ENCODE measurements around the gene SLC26A6.

Gene SLC26A6, protein sequence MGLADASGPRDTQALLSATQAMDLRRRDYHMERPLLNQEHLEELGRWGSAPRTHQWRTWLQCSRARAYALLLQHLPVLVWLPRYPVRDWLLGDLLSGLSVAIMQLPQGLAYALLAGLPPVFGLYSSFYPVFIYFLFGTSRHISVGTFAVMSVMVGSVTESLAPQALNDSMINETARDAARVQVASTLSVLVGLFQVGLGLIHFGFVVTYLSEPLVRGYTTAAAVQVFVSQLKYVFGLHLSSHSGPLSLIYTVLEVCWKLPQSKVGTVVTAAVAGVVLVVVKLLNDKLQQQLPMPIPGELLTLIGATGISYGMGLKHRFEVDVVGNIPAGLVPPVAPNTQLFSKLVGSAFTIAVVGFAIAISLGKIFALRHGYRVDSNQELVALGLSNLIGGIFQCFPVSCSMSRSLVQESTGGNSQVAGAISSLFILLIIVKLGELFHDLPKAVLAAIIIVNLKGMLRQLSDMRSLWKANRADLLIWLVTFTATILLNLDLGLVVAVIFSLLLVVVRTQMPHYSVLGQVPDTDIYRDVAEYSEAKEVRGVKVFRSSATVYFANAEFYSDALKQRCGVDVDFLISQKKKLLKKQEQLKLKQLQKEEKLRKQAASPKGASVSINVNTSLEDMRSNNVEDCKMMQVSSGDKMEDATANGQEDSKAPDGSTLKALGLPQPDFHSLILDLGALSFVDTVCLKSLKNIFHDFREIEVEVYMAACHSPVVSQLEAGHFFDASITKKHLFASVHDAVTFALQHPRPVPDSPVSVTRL

DNA sequence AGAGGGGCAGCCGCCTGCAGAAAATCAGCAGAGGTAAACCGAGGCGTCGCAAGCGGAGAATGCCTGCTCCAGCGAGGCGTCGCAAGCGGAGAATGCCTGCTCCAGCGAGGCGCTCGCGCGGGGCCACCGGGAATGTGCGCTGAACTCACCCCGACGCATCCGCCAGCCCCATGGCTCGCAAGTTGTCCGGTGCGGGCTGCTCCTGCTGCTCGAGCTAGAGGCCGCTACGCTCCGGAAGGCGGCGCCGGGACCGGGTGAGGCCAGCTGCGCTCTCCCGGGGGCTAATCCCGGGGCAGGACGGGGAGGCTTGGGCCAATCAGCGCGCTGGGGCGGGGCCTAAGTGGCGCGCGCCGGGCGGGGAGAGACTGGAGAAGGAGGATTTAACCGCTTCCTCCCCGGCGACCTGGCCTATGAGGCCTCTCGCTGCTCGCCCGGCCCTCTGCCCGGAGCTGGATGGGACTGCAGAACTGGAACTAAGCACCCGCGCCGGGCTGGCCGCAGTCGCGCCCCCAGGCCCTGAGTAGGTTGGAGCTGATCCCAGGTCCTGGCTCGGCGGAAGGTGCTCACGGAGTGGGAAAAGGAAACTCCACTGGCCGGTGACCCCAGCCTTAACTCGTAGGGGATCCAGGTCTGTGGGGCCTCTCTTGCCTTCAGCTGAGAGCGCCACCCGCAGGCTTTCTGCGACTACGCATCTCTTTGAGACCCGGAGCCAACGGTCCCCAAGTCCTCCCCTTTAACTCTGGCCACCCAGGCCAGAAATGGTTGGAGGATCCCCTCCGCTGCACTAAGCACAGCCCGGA is at the start of gene SLC26A6:
TSS of gene SLC26A6 (minus strand) at position 240 of the 800 bp plus-strand sequence. CDS start at position 172, 68 bp downstream.
- peak; percentile 72 to 99 (median 91) for DNase-seq

DNA sequence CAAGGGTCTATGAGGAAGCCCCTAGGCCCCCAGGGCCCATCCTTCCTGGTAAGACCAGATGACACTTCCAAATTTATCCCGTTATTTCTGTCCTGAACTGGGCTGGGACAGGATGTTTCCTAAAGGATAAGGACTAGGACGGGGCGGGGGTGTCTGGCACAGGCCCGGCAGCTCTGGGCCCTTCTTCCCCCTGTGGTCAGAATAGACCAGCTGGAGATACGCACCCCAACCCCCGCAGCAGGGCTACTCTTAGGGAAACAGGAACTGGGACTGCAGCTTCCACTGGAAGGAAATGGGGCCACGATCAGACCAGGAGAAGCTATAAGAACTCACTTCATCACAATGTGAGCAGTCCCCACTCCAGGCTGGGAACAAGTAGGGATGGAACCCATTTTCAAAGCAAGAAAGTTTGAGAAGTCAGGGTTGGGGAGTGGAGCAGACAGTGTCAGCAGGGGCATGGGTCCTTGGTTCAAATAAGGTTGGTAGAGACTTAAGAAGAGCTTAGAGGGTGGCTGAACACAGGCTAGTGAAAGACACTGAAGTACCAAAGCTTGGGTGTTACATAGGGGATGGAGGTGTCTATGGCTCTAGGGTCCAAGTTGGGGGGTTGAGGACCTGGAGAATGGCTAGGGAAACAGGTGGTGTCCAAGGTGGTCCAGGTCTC is 49.4 kb upstream of the SLC26A6 start:
- peak in 1 of 14 donors; percentile 7 for DNase-seq

DNA sequence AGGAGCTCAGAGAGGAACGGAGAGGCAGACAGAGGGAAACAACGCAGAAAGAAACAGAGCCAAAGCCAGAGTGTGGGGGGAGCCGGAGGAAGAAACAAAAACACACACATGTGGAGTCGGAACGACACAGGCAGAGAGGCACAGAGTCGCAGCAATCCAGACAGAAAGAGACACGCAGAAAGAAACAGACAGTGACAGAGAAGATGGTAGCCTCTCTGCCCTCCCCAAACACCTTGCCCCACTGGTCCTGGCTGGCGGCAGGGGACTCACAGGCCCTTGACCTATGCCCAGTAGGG is 48.7 kb upstream of the SLC26A6 start:
- DNase-seq = peak in 1 of 14 donors; percentile 14

DNA sequence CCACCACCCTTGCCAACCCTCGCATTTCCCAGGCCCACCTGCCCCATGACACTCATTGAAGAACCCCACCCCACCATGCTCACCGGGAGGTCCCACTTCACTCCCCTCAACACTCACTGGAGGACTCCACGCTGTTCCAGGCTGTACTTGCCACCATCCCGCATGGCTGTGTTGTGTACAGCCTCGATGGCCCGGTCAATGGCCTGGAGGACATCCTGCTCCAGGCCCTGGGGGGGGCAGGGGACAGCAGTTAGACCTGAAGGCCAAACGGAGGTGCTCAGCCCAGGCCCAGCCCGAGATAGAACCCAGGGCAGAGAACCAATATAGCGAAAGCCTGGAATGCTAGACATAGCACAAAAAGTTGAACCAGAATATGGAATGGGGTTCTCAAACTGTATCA is 47.5 kb upstream of the SLC26A6 start:
- DNase-seq = no peak

DNA sequence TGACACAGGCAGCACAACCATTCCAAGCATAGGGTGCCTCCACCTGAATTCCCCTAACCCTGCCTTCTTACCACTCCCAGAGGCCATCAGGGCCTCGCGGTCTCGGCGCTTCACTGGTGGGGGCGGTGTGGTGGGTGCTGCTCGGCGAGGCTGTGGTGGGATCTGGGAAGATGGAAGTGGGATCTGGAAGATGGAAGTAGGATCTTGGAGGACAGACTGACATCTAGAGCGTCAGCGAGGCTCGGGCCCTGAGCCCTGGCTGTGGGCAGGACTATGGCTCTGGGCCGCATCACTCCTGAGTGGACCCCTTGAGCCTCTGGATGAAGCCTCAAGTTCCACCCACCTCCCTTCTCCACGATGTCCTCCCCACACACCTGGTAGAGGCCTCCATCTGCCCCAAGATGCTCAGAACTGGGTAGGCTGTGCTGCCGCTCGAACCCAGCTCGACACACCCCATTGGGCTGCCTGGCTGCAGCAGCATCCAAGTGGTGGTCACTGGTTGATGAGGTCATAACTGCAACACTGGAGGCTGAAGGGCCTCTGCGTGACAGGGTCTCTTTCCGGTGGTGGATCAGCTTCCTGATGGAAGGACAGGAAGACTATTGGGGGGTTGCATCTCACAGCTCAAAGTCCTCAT is 46.8 kb upstream of the SLC26A6 start:
- DNase-seq = no peak

DNA sequence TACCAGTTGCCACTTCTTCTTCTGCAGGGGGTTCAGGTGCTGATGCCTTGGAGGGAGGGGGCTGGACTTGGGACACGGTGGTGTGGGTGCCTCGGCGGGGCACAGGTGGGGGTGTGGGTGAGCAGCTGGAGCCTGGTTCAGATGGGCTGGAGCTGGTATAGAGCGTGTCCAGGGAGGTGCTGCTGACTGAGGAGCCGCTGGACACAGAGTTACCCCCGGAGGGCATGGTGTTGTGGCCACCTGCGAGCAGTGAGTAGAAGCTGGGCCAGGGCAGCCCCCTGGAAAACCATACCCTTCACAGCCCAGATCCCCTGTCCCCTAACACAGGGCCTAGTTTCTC is 46.2 kb upstream of the SLC26A6 start:
- no peak for DNase-seq

DNA sequence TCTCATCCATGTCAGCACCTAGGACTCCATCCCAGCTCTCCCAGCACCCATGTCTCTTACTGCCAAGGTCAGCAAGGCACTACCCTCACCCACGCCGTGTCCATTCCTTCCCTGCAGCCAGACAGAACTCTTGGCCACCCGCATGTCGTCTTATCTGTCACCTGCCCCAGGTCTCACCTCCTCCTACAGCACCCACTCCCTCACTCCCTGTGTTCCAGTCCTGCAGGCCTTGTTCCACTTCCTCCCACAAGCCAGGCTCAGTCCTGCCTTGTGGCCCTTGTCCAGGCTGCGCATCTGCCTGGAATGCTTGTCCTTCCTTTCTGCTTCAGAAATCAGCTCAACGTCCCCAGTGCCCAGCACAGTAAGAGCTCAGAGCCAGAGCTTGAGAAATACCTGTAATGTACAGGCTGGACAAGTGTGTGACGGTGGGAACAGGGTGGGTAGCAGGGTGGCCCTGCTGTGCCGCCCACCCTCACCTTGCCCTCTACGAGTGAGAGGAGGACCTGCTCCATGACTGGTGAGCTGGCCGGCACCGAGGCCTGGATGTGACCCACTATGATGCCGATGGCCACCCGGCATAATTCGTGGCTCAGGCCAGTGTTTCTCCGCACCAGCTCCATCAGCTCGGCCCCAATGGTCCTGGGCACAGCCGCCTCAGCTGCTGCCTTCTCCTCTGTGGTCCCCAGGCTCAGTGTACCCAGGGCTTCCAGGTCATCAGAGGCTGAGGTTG is 45.7 kb upstream of the SLC26A6 start:
- DNase-seq = no peak

DNA sequence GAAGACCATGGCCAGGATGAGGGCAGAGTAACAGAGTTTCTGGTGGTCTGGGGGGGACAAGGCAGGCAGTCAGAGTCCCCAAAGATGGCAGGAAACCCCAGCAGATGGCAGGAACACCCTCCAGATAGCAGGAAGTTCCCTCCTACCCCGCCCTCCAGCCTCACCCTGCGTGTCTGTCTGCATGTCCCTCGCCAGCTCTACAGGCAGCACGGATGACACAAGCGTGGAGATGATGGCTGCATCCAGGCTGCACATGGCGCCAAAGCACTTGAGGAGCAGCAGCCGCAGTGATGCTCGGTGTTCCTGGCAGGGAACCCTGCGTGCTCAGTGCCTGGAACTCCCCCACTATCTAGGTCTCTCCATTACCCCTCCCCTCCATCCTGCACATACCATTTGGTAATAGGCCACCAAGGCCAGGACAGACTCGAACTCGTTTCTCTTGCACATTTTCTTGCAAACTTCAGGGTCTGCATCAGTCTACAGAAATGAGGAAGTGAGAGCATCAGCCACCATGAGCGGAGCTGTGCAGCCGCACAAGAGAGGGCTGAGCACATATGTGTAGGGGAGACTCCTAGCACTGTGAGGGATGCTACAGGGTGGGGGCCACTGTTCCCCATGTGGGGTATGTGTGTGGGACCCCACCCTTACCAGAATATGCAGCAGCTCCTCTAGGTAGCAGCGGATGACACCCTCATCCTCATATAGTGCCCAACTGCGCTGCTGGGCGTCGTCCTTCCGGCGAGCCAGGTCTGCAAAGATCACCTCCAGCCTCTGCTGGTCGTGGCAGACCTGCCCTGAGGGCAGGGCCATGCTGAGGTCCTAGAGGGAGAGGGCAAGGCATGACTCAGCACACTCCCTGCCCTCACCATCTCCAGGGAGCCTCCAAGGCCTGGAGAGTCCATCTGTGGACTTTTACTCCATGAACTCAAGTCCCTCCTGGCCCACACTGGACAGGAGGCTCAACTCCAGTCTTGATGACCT is 44.4 kb upstream of the SLC26A6 start:
- no peak for DNase-seq

DNA sequence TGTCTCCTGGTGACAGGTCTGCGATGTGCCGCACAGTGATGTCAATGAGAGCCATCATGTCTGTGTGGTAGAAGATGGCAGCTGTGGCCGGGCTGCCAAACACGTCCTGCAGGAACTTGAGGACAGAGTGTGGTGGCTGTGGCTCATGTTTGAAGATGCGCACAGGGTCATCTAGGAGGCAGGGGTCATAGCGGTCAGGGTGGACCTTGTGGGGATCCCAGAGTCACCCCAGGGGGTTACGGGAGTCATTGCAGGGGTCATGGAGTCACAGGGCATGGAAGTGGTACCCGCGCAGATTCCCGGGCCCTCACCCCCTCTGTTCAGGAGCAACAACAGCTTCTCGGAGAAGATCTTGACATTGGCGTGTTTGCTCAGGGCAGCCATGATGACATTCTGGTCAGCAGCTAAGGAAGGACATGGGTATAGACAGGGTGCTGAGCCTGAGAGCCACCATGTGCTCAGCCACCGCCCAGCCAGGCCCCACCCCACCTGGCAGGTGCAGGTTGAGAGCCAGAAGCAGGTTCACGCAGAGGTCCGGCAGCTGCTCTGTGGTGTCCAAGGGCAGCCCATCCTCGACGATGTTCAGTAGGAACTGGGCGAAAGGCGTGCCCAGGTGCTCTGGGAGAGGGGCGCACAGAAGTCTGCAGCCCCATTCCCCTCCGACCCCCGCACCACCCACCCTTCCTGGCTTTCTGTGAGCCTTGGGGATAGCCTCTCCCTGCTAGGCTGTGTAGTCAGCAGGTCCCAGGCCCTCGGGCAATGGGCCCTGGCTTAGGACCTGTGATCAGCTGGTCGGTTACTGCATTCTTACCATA is 43.5 kb upstream of the SLC26A6 start:
- DNase-seq = no peak

DNA sequence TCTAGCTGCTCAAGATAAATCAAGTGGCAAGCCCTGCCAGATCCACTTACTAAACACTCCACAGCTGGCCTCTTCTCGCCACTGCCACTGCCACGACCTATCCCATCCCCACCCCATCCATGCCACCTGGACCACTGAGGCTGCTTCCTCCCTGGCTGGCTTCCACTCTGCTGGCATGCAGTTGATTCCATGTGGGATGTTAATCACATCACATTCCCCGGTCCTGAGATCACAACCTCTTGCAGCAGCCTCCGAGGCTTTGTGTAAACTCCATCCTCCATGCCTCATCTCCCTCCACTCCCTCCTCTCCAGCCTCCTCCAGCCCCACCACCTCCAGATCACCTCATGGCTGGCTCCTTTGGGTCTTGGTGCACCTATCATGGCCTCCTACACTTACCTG is 42.8 kb upstream of the SLC26A6 start:
- no peak for DNase-seq

DNA sequence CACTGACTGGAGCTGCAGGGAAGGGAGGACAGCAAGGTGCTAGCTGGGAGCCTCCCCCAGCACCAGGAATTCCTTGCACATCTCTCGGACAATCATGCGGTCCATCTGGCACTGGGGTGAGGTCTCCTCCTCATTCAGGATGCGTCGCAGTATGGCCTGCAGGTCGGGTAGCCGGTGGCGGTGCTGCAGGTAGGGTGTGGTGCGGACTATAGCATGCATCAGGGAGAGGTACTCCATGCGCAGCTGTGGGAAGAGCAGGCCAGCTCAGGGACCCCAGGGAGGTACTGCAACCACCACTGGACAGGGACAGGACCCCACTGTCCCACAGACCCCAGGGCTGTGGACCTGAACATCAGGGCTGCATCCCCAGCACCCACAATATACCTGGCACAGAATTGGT is 39.2 kb upstream of the SLC26A6 start:
- no peak for DNase-seq

DNA sequence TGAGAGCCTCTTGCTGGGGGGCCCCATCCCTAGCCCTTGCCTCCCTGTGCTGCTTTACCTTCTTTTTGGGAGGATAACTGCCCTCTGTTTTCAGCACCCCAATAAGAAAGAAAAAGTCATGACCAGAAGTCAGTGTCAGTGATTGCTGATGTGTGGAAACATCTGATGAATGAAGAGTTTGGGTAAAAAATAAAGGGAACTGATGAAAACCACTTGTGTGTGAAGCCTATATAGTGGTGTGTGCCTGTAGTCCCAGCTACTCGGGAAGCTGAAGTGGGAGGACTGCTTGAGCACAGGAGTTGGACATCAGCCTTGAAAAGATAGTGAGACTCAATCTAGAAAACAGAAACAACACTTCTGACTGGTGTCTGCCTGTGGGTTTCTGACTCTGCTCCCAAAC is 37.3 kb upstream of the SLC26A6 start:
- no peak for DNase-seq

DNA sequence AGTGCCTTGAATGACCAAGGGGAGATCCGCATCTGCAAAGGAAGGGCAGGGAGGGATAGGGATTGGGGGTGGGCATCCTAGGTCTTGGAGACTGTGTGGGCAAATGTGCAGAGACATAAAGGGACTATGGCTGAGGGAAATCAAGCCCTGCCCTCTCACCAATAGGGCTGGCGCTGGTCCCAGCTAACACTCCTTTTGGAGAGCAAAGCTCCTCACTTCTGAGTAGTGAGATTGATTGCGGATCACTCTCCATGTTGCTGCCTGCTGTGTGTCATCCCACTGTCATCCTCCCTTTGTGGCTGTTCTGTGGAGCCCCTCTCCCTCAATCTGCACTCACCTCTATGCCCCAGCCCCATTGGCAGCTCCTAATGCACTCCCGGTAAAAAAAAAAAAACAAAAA is 29.7 kb upstream of the SLC26A6 start:
- no peak for DNase-seq

DNA sequence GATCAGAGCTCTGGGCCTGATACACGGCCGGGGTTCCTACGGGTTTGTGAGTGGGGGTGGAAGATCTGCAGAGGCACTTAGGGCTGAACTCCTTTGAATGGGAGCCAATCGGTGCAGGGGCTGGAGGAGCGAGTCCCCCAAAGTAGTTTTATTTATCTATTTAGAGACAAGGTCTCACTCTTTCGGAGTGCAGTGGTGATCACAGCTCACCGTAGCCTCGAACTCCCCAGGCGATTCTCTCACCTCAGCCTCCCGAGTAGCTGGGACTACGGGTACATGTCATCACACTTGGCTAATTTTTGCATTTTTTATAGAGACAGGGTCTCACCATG is 29.0 kb upstream of the SLC26A6 start:
- DNase-seq = no peak

DNA sequence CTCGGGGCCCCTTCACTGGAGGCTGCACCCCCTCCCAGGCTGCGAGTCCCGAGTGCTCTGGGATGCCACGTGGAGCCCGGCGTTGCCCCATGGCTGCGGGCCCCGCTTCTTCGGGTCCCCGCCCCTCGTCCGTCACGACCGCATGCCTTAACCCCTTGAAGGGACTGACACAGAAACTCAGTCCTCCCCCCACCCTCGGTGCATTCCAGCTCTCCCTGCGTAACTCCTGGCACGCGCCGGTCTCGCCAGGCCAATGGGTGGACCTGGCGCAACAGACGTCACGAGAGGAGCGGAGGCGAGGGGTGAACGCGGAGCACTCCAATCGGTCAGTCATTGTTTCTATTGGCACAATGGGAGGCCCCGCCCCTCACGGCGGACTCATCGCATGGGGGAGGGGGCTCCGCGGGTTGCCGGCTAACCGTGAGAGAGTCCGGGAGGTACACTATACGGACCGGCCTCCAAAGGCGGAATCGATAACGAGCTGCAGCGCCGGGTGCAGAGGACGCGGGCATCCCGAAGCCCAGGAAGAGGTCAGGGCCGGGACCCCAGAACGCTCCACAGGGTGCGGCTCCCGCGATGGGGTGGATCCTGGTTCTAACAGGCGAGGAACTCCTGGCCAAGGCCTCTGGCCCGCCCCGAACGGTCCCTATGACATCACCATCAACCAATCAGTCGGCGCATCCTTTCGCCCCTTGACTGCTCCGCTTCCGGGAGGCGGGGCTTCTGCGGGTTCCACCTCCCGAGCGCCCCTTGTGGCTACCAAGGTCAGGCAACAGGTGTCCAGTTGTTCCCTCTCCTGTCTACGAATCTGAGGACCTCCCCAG is 28.4 kb upstream of the SLC26A6 start:
- DNase-seq = peak; percentile 71 to 98 (median 93)

DNA sequence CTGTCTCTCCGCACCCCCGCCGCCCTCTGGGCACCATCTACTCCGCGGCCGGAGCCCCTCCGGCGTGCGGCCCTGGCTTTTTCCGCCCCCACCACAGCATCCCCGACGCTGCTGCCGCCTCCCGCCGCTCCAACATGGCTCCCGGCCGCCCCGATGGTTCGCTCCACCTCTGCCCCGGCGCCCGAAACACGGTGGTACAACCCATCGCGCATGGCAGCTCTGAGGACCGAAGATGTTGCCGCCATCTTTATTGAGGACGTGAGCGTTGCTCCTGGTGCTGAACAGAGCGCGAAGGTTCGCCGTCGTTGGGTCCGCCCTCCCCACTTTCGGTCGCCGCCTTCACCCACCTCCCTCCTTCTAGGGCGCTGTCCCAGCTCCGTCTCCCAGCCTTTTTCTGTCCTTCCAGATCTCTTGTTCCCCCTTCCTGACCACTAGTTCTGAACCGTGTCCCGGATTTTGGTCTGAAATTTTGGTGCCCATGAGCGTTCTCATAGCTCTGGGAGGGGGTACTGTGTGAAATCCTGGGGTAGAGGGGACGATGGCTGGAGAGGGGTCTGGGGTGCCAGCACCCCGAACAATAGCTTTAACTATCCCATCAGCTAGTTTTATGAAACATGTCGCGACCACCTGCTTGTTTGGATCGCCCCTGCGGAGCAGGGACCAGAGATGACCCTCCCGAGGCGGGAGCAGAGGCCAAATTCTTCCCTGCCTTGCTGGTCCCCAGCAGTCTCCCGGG is 27.7 kb upstream of the SLC26A6 start, which contains the start of gene CELSR3:
TSS of gene CELSR3 (minus strand) at position 134 of the 736 bp plus-strand sequence. CDS start 252 bp downstream, outside the sequence.
- DNase-seq = peak in 13 of 14 donors; percentile 4 to 85 (median 64)

DNA sequence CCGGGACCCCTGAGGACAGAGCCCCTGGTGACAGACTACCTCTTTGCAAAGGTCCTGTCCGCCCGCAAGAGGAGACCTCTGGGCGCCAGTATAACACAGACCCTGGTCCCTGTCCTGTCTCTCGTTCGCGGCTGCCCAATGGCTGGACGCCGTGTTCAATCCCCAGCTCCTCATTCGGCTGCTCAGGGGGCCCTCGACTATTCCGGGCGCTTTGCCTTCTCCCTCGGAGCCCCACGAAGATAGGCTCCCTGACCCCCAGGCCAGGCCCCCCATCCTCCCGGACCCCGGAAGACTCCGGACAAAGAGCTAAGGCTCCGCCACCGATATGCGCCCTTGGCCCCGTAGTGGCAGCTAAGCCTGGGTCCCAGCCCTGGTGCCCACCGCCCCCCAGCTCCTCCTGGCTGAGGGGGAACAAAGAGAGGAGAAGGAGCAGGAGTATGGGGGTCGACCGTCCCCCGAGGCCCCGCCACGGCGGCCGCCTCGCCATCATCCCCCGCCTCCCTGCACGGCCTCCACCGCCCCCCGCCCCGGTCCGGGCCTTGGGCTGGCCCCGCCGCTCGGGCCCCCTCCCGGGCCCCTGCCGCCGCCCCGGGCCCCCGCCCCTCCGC is 27.0 kb upstream of the SLC26A6 start:
- peak in 2 of 14 donors; percentile 27 to 39 for DNase-seq

Measured in C1 segment of cervical spinal cord (tissue), 14 donors.